ENCODE results near the gene IRF3. TPM values are rescaled to one million over a fixed set of nuclear protein-coding genes. Genes with fewer than 3 reads are reported as not detected.
A peak's percentile ranks its signal among the peaks of the same experiment; 100 is the strongest.

Gene IRF3
- total and polyA plus RNA-seq, 8 donors = 60.2 to 93.6 (median 72.5) TPM

DNA sequence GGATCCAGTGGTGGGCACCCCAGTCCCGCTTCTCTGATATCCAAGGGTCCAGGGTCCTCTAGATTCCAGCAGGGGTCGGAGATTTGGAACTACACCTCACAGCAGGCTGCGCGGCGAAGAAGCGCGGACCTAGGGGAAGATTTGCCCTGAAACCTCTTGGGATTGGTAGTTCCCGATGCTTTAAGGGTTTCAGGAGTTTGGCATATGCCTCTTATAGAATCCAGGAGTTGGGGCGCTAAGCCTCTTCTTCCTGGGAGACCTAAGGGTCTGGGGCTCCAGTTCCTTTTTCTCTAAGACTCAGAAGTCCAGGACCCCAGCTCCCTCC lies 425 bp upstream of the IRF3 start:
- Histone ChIP-seq H3K9me3 (no peaks in the 10 kb centered on the region), H3K27ac (peak overlapping the region; percentile 86 to 92), H3K4me1 (peaks cover 10 to 32% of the 10 kb centered on the region in 2 donors), H3K4me3 (peak overlapping the region; percentile 68 to 93), H3K27me3 (no peaks in the 10 kb centered on the region), H3K36me3 (peaks cover 0 to 33% of the 10 kb centered on the region in 2 donors)
- intact Hi-C loops (cut with DNase I) = no loop called here
- DNase-seq (no peak), ATAC-seq (no peak)
- TF ChIP-seq CTCF (IDR thresholded peaks at IDR 0.05) = no peak

- no peak for TF ChIP-seq CTCF (IDR thresholded peaks at IDR 0.05)
- H3K4me1 ChIP-seq = peaks cover 10 to 32% of the 10 kb centered on the region in 2 donors
- peak overlapping the region; percentile 86 to 92 for H3K27ac ChIP-seq
- no peak for DNase-seq
- H3K36me3 ChIP-seq = peaks cover 0 to 34% of the 10 kb centered on the region in 2 donors
- intact Hi-C loops (cut with DNase I) = no loop called here
- H3K9me3 ChIP-seq = no peaks in the 10 kb centered on the region
- peak; percentile 2 for ATAC-seq
- H3K4me3 ChIP-seq = peak overlapping the region; percentile 68 to 93
- no peaks in the 10 kb centered on the region for H3K27me3 ChIP-seq
Observed at GRCh38 chr19:49665036-49665350, 664 bp downstream of the IRF3 start.

GRCh38 chr19:49664171-49665035 lies 1.3 kb downstream of the IRF3 start:
- Histone ChIP-seq H3K27ac (peak overlapping the region; percentile 86 to 92), H3K4me3 (peak overlapping the region; percentile 68 to 93), H3K9me3 (no peaks in the 10 kb centered on the region), H3K4me1 (peaks cover 10 to 32% of the 10 kb centered on the region in 2 donors), H3K27me3 (no peaks in the 10 kb centered on the region), H3K36me3 (peaks cover 0 to 40% of the 10 kb centered on the region in 2 donors)
- DNase-seq (peak; percentile 70 to 98 (median 89)), ATAC-seq (peak; percentile 89)
- TF ChIP-seq CTCF (IDR thresholded peaks at IDR 0.05) = peak; percentile 18 to 47
- intact Hi-C loops (cut with DNase I) = no loop called here

GRCh38 chr19:49663224-49663623 lies 2.4 kb downstream of the IRF3 start:
- Histone ChIP-seq H3K9me3 (no peaks in the 10 kb centered on the region), H3K27ac (peak overlapping the region in 1 of 2 donors; percentile 92), H3K27me3 (no peaks in the 10 kb centered on the region), H3K36me3 (peaks cover 0 to 52% of the 10 kb centered on the region in 2 donors), H3K4me1 (peaks cover 10 to 32% of the 10 kb centered on the region in 2 donors), H3K4me3 (no peak overlapping the region)
- TF ChIP-seq CTCF (IDR thresholded peaks at IDR 0.05) = no peak
- no peak for ATAC-seq
- intact Hi-C loops (cut with DNase I) = no loop called here
- DNase-seq = no peak

DNA sequence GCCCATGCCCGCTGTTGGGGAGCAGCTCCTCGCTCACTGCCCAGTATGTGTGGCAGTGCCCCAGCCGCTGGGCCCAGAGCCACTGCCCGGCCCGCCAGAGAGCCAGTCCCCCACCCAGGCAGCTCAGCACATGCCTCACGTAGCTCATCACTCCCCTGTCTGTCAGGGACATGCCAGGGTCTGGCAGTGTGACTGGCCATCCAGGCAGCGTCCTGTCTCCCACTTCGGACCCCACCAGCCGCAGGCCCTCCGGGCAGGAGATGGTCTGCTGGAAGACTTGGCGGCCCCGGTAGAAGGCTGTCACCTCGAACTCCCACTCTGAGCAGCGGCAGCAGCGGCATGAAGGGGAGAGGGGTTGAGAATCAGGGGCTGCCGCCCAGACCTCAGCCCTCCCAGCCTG lies 3.6 kb downstream of the IRF3 start:
- Histone ChIP-seq H3K9me3 (no peaks in the 10 kb centered on the region), H3K27me3 (no peaks in the 10 kb centered on the region), H3K27ac (no peak overlapping the region), H3K36me3 (peaks cover 0 to 64% of the 10 kb centered on the region in 2 donors), H3K4me1 (peaks cover 10 to 29% of the 10 kb centered on the region in 2 donors), H3K4me3 (no peak overlapping the region)
- ATAC-seq (no peak), DNase-seq (no peak)
- intact Hi-C loops (cut with DNase I) = no loop called here
- no peak for TF ChIP-seq CTCF (IDR thresholded peaks at IDR 0.05)
